Astrocyte (in vitro differentiated cells and primary cell): ENCODE measurements around the gene TGM2. TPM values are rescaled to one million over a fixed set of nuclear protein-coding genes. Genes with fewer than 3 reads are reported as not detected.

Experiments used
- DNase-seq: peaks from one replicate; pipeline ENCODE4 v3.0.0-alpha.2; 2010; ENCODE audit warnings: low read depth
- FAIRE-seq: peaks from 2 replicates; lab custom pipeline; 2011; peaks lifted over from hg19 to GRCh38; lab: Jason Lieb, UNC
- H2AFZ ChIP-seq: 2 replicates; pipeline ENCODE4 v1.6.0; 2012; ENCODE audit warnings: low read depth, low read length, inconsistent platforms
- H3K27ac ChIP-seq: 2 replicates; pipeline ENCODE4 v1.5.1; 2011; ENCODE audit warnings: low read depth, low read length, inconsistent platforms
- H3K27me3 ChIP-seq: 2 replicates; pipeline ENCODE4 v1.6.0; 2011; ENCODE audit warnings: low read length, inconsistent platforms; ENCODE audit not compliant: insufficient read depth
- H3K36me3 ChIP-seq: 2 replicates; pipeline ENCODE4 v1.5.1; 2011; ENCODE audit warnings: low read length, inconsistent platforms; ENCODE audit not compliant: insufficient read depth
- H3K4me1 ChIP-seq: 2 replicates; pipeline ENCODE4 v1.5.1; 2011; ENCODE audit warnings: low read length, inconsistent platforms; ENCODE audit not compliant: insufficient read depth
- H3K4me2 ChIP-seq: 2 replicates; pipeline ENCODE4 v1.6.0; 2012; ENCODE audit warnings: low read length, inconsistent platforms
- H3K4me3 ChIP-seq: 2 replicates; pipeline ENCODE4 v1.5.1; 2011; ENCODE audit warnings: low read depth, mild to moderate bottlenecking, low read length, inconsistent platforms; ENCODE audit not compliant: insufficient read depth
- H3K79me2 ChIP-seq: 2 replicates; pipeline ENCODE4 v1.6.0; 2012; ENCODE audit warnings: mild to moderate bottlenecking, low read length, inconsistent platforms; ENCODE audit not compliant: insufficient read depth
- H3K9ac ChIP-seq: 2 replicates; pipeline ENCODE4 v1.6.0; 2012; ENCODE audit warnings: mild to moderate bottlenecking, low read length, inconsistent platforms
- H3K9me3 ChIP-seq: 2 replicates; pipeline ENCODE4 v1.5.1; 2012; ENCODE audit warnings: low read depth, mild to moderate bottlenecking, low read length, inconsistent platforms; ENCODE audit not compliant: insufficient read depth
- H4K20me1 ChIP-seq: 2 replicates; pipeline ENCODE4 v1.6.0; 2012; ENCODE audit warnings: low read length, inconsistent platforms; ENCODE audit not compliant: insufficient read depth
- H3K27ac Mint-ChIP-seq: one replicate; pipeline ENCODE4 v1.8.0; 2021; ENCODE audit warnings: mild to moderate bottlenecking, mixed read lengths; ENCODE audit not compliant: unreplicated experiment
- H3K27me3 Mint-ChIP-seq: one replicate; pipeline ENCODE4 v1.8.0; 2021; ENCODE audit warnings: low read depth, mixed read lengths; ENCODE audit not compliant: unreplicated experiment
- H3K36me3 Mint-ChIP-seq: one replicate; pipeline ENCODE4 v1.8.0; 2021; ENCODE audit warnings: low read depth, mixed read lengths; ENCODE audit not compliant: unreplicated experiment
- H3K4me1 Mint-ChIP-seq: one replicate; pipeline ENCODE4 v1.8.0; 2021; ENCODE audit warnings: low read depth, mixed read lengths; ENCODE audit not compliant: unreplicated experiment
- H3K4me3 Mint-ChIP-seq: one replicate; pipeline ENCODE4 v1.8.0; 2021; ENCODE audit warnings: mild to moderate bottlenecking, moderate library complexity, mixed read lengths; ENCODE audit not compliant: unreplicated experiment
- H3K9me3 Mint-ChIP-seq: one replicate; pipeline ENCODE4 v1.8.0; 2021; ENCODE audit warnings: mild to moderate bottlenecking, mixed read lengths; ENCODE audit not compliant: unreplicated experiment
- CTCF ChIP-seq: IDR thresholded peaks from 2 replicates; pipeline ENCODE4 v1.5.1; 2011; ENCODE audit warnings: low read depth, mild to moderate bottlenecking, inconsistent platforms, low read length, moderate library complexity; ENCODE audit not compliant: insufficient read depth
- EZH2 ChIP-seq: IDR thresholded peaks from 2 replicates; pipeline ENCODE4 v1.6.1; 2012; ENCODE audit warnings: mild to moderate bottlenecking, low read length, inconsistent platforms; ENCODE audit not compliant: insufficient read depth
- total RNA-seq: library from RNA; stranded (reverse); gene quantifications from 2 replicates; pipeline ENCODE4 v1.2.1, GENCODE V29; 2021

The TGM2 gene
- total RNA-seq, 1 donor from 2014 or later: 98.9 TPM

- Histone ChIP-seq H3K9me3 (no peaks in the 10 kb centered on the region), H3K4me1 (peaks cover 37% of the 10 kb centered on the region), H3K9ac (no peak overlapping the region), H3K36me3 (peaks cover 43% of the 10 kb centered on the region), H3K79me2 (peaks cover 3% of the 10 kb centered on the region), H2AFZ (no peak overlapping the region), H3K27me3 (no peaks in the 10 kb centered on the region), H3K4me2 (no peak overlapping the region), H4K20me1 (no peaks in the 10 kb centered on the region), H3K27ac (peak overlapping the region; percentile 14), H3K4me3 (no peak overlapping the region)
- Mint-ChIP-seq H3K4me3 (no peak overlapping the region), H3K27ac (no peak overlapping the region), H3K27me3 (no peaks in the 10 kb centered on the region), H3K36me3 (peaks cover 8% of the 10 kb centered on the region), H3K9me3 (peaks cover 7% of the 10 kb centered on the region), H3K4me1 (peaks cover 9% of the 10 kb centered on the region)
- DNase-seq (no peak), FAIRE-seq (no peak)
- no peak for TF ChIP-seq CTCF
- no peak for TF ChIP-seq EZH2
Measured at GRCh38 chr20:38153401-38153800, 11.7 kb downstream of the TGM2 start.

GRCh38 chr20:38152621-38153221 lies 12.3 kb downstream of the TGM2 start:
- no peak for FAIRE-seq
- peaks cover 9% of the 10 kb centered on the region for H3K4me1 Mint-ChIP-seq

More at GRCh38 chr20:38152621-38153221, 12.3 kb downstream of the TGM2 start:
- H3K9me3 ChIP-seq: no peaks in the 10 kb centered on the region
- TF ChIP-seq CTCF (no peak), EZH2 (no peak)
- H4K20me1 ChIP-seq: no peaks in the 10 kb centered on the region
- peak overlapping the region; percentile 22 for H2AFZ ChIP-seq
- H3K27ac ChIP-seq: peak overlapping the region; percentile 70
- H3K36me3 Mint-ChIP-seq: peaks cover 10% of the 10 kb centered on the region
- H3K27me3 Mint-ChIP-seq: no peaks in the 10 kb centered on the region
- peak overlapping the region; percentile 52 for H3K9ac ChIP-seq
- H3K27ac Mint-ChIP-seq: no peak overlapping the region
- no peak overlapping the region for H3K4me3 Mint-ChIP-seq
- H3K27me3 ChIP-seq: no peaks in the 10 kb centered on the region
- H3K4me2 ChIP-seq: peak overlapping the region; percentile 60
- H3K4me3 ChIP-seq: no peak overlapping the region
- H3K9me3 Mint-ChIP-seq: peaks cover 7% of the 10 kb centered on the region
- peak; percentile 70 for DNase-seq
- H3K36me3 ChIP-seq: peaks cover 42% of the 10 kb centered on the region
- H3K79me2 ChIP-seq: no peaks in the 10 kb centered on the region
- H3K4me1 ChIP-seq: peaks cover 34% of the 10 kb centered on the region
